ENCODE results near the gene MOXD1. TPM values are rescaled to one million over a fixed set of nuclear protein-coding genes. Genes with fewer than 3 reads are reported as not detected.

MOXD1 gene
- total and polyA plus RNA-seq, 2 of the 8 experiments (the other 6 are each of a cell fraction or from before 2014, with no cell fraction given): 1.6 to 3.5 TPM

DNA sequence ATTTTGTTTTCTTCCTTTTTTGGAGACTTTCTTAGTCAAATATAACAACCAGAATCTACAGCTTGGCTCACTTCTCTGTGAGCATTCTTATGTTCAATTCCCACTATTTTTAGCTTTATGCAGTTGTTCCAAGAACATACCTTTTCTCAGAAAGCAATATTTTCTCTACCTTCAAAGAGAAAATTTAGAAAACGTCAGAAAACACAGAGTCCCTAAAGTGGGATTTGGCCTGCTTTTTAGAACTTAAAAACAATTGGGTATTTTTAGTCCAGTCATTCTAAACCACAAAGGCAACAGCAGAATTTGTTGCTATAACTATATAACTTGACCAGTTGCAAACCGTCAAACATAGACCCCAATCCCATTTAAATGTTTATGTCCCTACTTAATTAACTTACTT, 133.1 kb downstream of the MOXD1 start (continued):
- TF ChIP-seq RNF2 (IDR thresholded peaks at IDR 0.05; ENCODE audit: borderline replicate concordance, low read depth, low read length, missing control alignments, poor library complexity, severe bottlenecking) (no peak), PHF8 (conservative IDR thresholded peaks at IDR 0.05; ENCODE audit: low read depth, low read length) (no peak), CREB1 (IDR thresholded peaks at IDR 0.05) (no peak), SUZ12 (IDR thresholded peaks at IDR 0.05; ENCODE audit: low read length) (no peak), POLR2AphosphoS5 (IDR thresholded peaks at IDR 0.05; ENCODE audit: low read depth, low read length) (no peak)
- TF ChIP-seq, protein P1, sequence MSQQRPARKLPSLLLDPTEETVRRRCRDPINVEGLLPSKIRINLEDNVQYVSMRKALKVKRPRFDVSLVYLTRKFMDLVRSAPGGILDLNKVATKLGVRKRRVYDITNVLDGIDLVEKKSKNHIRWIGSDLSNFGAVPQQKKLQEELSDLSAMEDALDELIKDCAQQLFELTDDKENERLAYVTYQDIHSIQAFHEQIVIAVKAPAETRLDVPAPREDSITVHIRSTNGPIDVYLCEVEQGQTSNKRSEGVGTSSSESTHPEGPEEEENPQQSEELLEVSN (IDR thresholded peaks at IDR 0.05): no peak
- TF ChIP-seq, protein P2, sequence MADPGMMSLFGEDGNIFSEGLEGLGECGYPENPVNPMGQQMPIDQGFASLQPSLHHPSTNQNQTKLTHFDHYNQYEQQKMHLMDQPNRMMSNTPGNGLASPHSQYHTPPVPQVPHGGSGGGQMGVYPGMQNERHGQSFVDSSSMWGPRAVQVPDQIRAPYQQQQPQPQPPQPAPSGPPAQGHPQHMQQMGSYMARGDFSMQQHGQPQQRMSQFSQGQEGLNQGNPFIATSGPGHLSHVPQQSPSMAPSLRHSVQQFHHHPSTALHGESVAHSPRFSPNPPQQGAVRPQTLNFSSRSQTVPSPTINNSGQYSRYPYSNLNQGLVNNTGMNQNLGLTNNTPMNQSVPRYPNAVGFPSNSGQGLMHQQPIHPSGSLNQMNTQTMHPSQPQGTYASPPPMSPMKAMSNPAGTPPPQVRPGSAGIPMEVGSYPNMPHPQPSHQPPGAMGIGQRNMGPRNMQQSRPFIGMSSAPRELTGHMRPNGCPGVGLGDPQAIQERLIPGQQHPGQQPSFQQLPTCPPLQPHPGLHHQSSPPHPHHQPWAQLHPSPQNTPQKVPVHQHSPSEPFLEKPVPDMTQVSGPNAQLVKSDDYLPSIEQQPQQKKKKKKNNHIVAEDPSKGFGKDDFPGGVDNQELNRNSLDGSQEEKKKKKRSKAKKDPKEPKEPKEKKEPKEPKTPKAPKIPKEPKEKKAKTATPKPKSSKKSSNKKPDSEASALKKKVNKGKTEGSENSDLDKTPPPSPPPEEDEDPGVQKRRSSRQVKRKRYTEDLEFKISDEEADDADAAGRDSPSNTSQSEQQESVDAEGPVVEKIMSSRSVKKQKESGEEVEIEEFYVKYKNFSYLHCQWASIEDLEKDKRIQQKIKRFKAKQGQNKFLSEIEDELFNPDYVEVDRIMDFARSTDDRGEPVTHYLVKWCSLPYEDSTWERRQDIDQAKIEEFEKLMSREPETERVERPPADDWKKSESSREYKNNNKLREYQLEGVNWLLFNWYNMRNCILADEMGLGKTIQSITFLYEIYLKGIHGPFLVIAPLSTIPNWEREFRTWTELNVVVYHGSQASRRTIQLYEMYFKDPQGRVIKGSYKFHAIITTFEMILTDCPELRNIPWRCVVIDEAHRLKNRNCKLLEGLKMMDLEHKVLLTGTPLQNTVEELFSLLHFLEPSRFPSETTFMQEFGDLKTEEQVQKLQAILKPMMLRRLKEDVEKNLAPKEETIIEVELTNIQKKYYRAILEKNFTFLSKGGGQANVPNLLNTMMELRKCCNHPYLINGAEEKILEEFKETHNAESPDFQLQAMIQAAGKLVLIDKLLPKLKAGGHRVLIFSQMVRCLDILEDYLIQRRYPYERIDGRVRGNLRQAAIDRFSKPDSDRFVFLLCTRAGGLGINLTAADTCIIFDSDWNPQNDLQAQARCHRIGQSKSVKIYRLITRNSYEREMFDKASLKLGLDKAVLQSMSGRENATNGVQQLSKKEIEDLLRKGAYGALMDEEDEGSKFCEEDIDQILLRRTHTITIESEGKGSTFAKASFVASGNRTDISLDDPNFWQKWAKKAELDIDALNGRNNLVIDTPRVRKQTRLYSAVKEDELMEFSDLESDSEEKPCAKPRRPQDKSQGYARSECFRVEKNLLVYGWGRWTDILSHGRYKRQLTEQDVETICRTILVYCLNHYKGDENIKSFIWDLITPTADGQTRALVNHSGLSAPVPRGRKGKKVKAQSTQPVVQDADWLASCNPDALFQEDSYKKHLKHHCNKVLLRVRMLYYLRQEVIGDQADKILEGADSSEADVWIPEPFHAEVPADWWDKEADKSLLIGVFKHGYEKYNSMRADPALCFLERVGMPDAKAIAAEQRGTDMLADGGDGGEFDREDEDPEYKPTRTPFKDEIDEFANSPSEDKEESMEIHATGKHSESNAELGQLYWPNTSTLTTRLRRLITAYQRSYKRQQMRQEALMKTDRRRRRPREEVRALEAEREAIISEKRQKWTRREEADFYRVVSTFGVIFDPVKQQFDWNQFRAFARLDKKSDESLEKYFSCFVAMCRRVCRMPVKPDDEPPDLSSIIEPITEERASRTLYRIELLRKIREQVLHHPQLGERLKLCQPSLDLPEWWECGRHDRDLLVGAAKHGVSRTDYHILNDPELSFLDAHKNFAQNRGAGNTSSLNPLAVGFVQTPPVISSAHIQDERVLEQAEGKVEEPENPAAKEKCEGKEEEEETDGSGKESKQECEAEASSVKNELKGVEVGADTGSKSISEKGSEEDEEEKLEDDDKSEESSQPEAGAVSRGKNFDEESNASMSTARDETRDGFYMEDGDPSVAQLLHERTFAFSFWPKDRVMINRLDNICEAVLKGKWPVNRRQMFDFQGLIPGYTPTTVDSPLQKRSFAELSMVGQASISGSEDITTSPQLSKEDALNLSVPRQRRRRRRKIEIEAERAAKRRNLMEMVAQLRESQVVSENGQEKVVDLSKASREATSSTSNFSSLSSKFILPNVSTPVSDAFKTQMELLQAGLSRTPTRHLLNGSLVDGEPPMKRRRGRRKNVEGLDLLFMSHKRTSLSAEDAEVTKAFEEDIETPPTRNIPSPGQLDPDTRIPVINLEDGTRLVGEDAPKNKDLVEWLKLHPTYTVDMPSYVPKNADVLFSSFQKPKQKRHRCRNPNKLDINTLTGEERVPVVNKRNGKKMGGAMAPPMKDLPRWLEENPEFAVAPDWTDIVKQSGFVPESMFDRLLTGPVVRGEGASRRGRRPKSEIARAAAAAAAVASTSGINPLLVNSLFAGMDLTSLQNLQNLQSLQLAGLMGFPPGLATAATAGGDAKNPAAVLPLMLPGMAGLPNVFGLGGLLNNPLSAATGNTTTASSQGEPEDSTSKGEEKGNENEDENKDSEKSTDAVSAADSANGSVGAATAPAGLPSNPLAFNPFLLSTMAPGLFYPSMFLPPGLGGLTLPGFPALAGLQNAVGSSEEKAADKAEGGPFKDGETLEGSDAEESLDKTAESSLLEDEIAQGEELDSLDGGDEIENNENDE (IDR thresholded peaks at IDR 0.05; ENCODE audit: insufficient replicate concordance, low read length): no peak
